ENCODE results near the gene DRC7. TPM values are rescaled to one million over a fixed set of nuclear protein-coding genes. Genes with fewer than 3 reads are reported as not detected.

Gene DRC7
- total and polyA plus RNA-seq, 10 donors: 0.03 to 2.1 (median 0.15) TPM; not detected in 4

DNA sequence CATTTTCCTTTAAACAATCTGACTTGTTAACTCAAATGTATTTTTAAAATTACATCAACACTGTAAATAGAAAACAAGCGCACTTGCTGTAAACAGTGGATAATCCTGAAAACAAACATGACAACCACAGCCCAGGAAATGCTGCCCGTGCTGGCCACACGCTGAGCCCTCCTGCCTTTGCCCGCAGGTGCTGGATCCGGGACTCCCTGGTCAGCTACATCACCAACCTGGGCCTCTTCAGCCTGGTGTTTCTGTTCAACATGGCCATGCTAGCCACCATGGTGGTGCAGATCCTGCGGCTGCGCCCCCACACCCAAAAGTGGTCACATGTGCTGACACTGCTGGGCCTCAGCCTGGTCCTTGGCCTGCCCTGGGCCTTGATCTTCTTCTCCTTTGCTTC, 33.1 kb upstream of the DRC7 start:
- H3K36me3 ChIP-seq: peaks cover 0 to 25% (median 0%) of the 10 kb centered on the region in 6 donors
- H3K4me1 ChIP-seq: peaks cover 0 to 20% (median 0%) of the 10 kb centered on the region in 6 donors
- intact Hi-C loops (cut with DNase I; ENCODE audit: low total_unique reads): no loop called here
- H3K27ac ChIP-seq: no peak overlapping the region
- H3K9me3 ChIP-seq: no peaks in the 10 kb centered on the region
- DNase-seq: peak; percentile 62
- WGBS, 5 donors: 77 to 96% (median 89%) methylated on average over 7 of the region's 7 CpGs
- no peaks in the 10 kb centered on the region for H3K27me3 ChIP-seq (replicated peaks in 1 of 7)
- no peak overlapping the region for H3K4me3 ChIP-seq
- TF ChIP-seq, protein P1, sequence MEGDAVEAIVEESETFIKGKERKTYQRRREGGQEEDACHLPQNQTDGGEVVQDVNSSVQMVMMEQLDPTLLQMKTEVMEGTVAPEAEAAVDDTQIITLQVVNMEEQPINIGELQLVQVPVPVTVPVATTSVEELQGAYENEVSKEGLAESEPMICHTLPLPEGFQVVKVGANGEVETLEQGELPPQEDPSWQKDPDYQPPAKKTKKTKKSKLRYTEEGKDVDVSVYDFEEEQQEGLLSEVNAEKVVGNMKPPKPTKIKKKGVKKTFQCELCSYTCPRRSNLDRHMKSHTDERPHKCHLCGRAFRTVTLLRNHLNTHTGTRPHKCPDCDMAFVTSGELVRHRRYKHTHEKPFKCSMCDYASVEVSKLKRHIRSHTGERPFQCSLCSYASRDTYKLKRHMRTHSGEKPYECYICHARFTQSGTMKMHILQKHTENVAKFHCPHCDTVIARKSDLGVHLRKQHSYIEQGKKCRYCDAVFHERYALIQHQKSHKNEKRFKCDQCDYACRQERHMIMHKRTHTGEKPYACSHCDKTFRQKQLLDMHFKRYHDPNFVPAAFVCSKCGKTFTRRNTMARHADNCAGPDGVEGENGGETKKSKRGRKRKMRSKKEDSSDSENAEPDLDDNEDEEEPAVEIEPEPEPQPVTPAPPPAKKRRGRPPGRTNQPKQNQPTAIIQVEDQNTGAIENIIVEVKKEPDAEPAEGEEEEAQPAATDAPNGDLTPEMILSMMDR (IDR thresholded peaks at IDR 0.05 in 8 of 11, conservative IDR thresholded peaks at IDR 0.05 in 3 of 11): no peak
- TF ChIP-seq POLR2A (IDR thresholded peaks at IDR 0.05) (no peak), POLR2AphosphoS5 (IDR thresholded peaks at IDR 0.05) (no peak)

DNA sequence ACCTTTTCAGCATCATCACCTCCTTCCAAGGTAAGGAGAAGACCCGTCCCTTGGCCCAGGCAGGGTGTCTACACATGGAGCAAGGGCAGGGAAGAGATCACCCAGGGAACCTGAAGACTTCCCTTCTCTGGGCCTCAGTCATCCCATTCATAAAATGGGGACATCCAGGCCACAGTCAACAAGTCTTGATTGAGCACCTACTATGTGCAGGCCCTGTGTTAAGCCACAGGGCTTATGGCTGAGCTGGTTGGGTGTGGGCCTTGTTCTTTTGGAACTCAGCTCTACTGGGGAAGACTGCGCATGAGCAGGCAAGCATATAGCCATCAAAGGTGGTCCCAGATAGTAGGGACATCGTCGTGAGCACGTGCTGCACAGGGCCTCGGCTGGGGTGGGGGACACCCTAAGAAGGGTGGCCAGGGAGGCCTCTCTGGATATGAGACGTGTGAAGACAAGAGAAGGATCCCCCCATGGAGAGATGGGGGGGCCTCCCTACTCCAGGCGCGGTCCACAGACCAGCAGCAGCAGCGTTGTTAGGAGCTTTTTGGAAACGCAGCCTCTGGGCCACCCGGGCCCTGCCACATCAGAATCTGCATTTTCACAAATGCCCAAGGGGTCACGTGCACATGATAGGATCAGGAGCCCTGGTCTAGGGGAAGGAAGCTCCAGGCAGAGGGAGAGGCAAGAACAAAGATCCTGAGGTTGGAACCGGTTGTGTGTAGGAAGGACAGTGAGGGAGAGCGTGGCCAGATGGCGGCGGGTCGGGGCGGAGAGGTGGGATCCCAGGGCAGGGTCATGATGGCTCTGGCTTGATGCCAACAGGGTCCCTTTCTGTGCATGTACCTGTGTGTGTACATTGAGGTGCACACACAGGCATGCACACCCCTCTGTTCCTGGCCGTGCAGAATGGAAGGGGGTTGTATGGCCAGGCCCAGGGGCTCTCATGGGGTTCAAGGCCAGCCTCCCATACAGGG, 32.4 kb upstream of the DRC7 start:
- TF ChIP-seq, protein P1 (IDR thresholded peaks at IDR 0.05 in 8 of 11, conservative IDR thresholded peaks at IDR 0.05 in 3 of 11): no peak
- no peaks in the 10 kb centered on the region for H3K9me3 ChIP-seq
- peaks cover 0 to 28% (median 2%) of the 10 kb centered on the region in 6 donors for H3K4me1 ChIP-seq
- peaks cover 0 to 6% (median 0%) of the 10 kb centered on the region in 7 donors for H3K27me3 ChIP-seq (replicated peaks in 1 of 7)
- H3K36me3 ChIP-seq: peaks cover 0 to 25% (median 0%) of the 10 kb centered on the region in 6 donors
- peak; percentile 66 for DNase-seq
- WGBS, 5 donors: 86 to 89% (median 88%) methylated on average over 20 of the region's 20 CpGs
- no peak overlapping the region for H3K27ac ChIP-seq
- intact Hi-C loops (cut with DNase I; ENCODE audit: low total_unique reads): no loop called here
- no peak overlapping the region for H3K4me3 ChIP-seq

DNA sequence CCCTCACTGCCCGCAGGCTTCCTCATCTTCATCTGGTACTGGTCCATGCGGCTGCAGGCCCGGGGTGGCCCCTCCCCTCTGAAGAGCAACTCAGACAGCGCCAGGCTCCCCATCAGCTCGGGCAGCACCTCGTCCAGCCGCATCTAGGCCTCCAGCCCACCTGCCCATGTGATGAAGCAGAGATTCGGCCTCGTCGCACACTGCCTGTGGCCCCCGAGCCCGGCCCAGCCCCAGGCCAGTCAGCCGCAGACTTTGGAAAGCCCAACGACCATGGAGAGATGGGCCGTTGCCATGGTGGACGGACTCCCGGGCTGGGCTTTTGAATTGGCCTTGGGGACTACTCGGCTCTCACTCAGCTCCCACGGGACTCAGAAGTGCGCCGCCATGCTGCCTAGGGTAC, 31.2 kb upstream of the DRC7 start:
- intact Hi-C loops (cut with DNase I; ENCODE audit: low total_unique reads): no loop called here
- no peak overlapping the region for H3K4me3 ChIP-seq
- H3K4me1 ChIP-seq: peaks cover 0 to 37% (median 4%) of the 10 kb centered on the region in 6 donors
- no peaks in the 10 kb centered on the region for H3K9me3 ChIP-seq
- H3K27ac ChIP-seq: no peak overlapping the region
- H3K36me3 ChIP-seq: peaks cover 0 to 25% (median 0%) of the 10 kb centered on the region in 6 donors
- peak; percentile 73 for DNase-seq
- no peak for TF ChIP-seq POLR2AphosphoS5 (IDR thresholded peaks at IDR 0.05)
- TF ChIP-seq POLR2A (IDR thresholded peaks at IDR 0.05): no peak
- TF ChIP-seq, protein P1 (IDR thresholded peaks at IDR 0.05 in 8 of 11, conservative IDR thresholded peaks at IDR 0.05 in 3 of 11): no peak
- peaks cover 0 to 17% (median 0%) of the 10 kb centered on the region in 7 donors for H3K27me3 ChIP-seq (replicated peaks in 1 of 7)
- WGBS, 5 donors: 85 to 92% (median 90%) methylated on average over 10 to 21 of the region's 21 CpGs

All from spleen (tissue), 11 donors.